PC-9 (cell line): ENCODE measurements around the gene VILL.

ENCODE experiments used
- CTCF ChIP-seq: fragments of 200-600 bp; sonication (generic); conservative IDR thresholded peaks from 2 replicates; pipeline ENCODE4 v1.6.1; 2017; ENCODE audit warnings: mixed run types, antibody characterized with exemption, mild to moderate bottlenecking, moderate library complexity
- EZH2 ChIP-seq: fragments of 200-600 bp; sonication (generic); IDR thresholded peaks from 2 replicates; pipeline ENCODE4 v1.8.0; 2017; ENCODE audit warnings: antibody characterized with exemption, low read depth

GRCh38 chr3:37979541-37980461, 10.8 kb upstream of the VILL start:
- TF ChIP-seq CTCF (no peak), EZH2 (no peak)
